Measurements from ENCODE around the gene C6. TPM values are rescaled to one million over a fixed set of nuclear protein-coding genes. Genes with fewer than 3 reads are reported as not detected.

The C6 gene
- total and polyA plus RNA-seq, 4 donors = 125 to 916 (median 269) TPM

DNA sequence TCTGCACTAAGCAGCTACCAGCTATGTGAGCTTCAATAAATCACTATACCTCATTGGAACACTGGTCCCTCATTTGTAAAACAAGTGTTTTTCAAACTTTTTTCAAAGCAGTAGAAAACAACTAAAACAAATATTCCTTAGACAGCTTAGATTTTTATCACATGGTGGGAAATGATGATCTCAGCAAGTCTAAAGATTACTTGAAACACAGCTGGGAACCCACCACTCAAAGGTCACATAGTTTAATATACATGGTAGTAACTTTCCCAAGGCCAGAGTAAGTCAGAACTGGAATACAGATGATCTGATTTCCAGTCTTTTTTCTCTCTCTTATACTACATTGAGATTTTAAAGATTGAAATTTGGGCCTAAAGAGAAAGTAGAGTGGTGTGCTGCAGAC lies 850 bp upstream of the C6 start:
- Histone ChIP-seq H3K27me3 (ENCODE audit: control insufficient read depth in 4 of 4, insufficient read depth in 4 of 4, low read length in 3 of 4) (no peaks in the 10 kb centered on the region), H3K9me3 (ENCODE audit: control insufficient read depth in 4 of 4, low read length in 3 of 4) (no peaks in the 10 kb centered on the region), H3K9ac (ENCODE audit: low read depth in 1 of 2, low read length in 2 of 2) (peak overlapping the region in 1 of 2 donors; percentile 66), H3K4me1 (ENCODE audit: control insufficient read depth in 4 of 4, insufficient read depth in 4 of 4, low read length in 3 of 4) (peaks cover 2 to 13% (median 6%) of the 10 kb centered on the region in 4 donors), H3K27ac (ENCODE audit: low read depth in 1 of 2, low read length in 2 of 2) (peak overlapping the region; percentile 70 to 79), H3K36me3 (ENCODE audit: control insufficient read depth in 4 of 4, insufficient read depth in 3 of 4, low read depth in 1 of 4, low read length in 3 of 4) (no peaks in the 10 kb centered on the region), H3K4me3 (ENCODE audit: low read depth in 1 of 3, low read length in 3 of 3) (no peak overlapping the region)
- DNase-seq (ENCODE audit: low spot score) = no peak
- TF ChIP-seq FOXA1 (IDR thresholded peaks at IDR 0.05) (no peak), EGR1 (IDR thresholded peaks at IDR 0.05; ENCODE audit: low read depth in 2 of 2) (no peak), RXRA (IDR thresholded peaks at IDR 0.05) (peak; percentile 38 to 53), SP1 (IDR thresholded peaks at IDR 0.05) (peak; percentile 27), HNF4A (conservative IDR thresholded peaks at IDR 0.05) (peak; percentile 52 to 58), JUND (IDR thresholded peaks at IDR 0.05) (peak in 1 of 2 donors; percentile 32)
- TF ChIP-seq, protein P1, sequence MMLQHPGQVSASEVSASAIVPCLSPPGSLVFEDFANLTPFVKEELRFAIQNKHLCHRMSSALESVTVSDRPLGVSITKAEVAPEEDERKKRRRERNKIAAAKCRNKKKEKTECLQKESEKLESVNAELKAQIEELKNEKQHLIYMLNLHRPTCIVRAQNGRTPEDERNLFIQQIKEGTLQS (IDR thresholded peaks at IDR 0.05) = no peak
- TF ChIP-seq, protein P2, sequence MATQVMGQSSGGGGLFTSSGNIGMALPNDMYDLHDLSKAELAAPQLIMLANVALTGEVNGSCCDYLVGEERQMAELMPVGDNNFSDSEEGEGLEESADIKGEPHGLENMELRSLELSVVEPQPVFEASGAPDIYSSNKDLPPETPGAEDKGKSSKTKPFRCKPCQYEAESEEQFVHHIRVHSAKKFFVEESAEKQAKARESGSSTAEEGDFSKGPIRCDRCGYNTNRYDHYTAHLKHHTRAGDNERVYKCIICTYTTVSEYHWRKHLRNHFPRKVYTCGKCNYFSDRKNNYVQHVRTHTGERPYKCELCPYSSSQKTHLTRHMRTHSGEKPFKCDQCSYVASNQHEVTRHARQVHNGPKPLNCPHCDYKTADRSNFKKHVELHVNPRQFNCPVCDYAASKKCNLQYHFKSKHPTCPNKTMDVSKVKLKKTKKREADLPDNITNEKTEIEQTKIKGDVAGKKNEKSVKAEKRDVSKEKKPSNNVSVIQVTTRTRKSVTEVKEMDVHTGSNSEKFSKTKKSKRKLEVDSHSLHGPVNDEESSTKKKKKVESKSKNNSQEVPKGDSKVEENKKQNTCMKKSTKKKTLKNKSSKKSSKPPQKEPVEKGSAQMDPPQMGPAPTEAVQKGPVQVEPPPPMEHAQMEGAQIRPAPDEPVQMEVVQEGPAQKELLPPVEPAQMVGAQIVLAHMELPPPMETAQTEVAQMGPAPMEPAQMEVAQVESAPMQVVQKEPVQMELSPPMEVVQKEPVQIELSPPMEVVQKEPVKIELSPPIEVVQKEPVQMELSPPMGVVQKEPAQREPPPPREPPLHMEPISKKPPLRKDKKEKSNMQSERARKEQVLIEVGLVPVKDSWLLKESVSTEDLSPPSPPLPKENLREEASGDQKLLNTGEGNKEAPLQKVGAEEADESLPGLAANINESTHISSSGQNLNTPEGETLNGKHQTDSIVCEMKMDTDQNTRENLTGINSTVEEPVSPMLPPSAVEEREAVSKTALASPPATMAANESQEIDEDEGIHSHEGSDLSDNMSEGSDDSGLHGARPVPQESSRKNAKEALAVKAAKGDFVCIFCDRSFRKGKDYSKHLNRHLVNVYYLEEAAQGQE (IDR thresholded peaks at IDR 0.05) = no peak
- TF ChIP-seq, protein P3, sequence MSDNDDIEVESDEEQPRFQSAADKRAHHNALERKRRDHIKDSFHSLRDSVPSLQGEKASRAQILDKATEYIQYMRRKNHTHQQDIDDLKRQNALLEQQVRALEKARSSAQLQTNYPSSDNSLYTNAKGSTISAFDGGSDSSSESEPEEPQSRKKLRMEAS (IDR thresholded peaks at IDR 0.05) = no peak

DNA sequence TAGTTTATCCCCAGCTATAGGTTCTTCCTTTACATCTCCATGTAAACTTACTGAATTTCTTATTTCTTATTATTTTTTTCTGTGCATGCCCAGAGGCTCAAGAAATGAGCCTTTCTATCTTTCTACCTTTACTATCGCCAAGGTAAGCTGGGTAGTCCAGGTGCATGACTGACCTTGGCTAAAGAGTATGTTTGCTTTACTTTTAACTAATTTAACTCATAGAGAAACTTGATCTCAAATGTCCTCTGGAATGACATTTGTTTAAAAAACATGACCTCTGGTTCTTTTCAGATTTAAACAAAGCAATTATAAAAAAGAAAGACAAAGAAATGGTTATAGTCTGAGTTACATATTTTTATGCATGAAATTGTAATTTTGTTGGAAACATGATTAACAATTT lies 397 bp downstream of the C6 start:
- DNase-seq (ENCODE audit: low spot score) = no peak
- H3K27me3 ChIP-seq (ENCODE audit: control insufficient read depth in 4 of 4, insufficient read depth in 4 of 4, low read length in 3 of 4) = no peaks in the 10 kb centered on the region
- 24% methylated on average over 1 of the region's 1 CpG for WGBS
- peak overlapping the region; percentile 70 to 79 for H3K27ac ChIP-seq (ENCODE audit: low read depth in 1 of 2, low read length in 2 of 2)
- H3K9ac ChIP-seq (ENCODE audit: low read depth in 1 of 2, low read length in 2 of 2) = peak overlapping the region; percentile 55 to 90
- TF ChIP-seq TAF1 (conservative IDR thresholded peaks at IDR 0.05) = no peak
- no peak for TF ChIP-seq FOXA2 (IDR thresholded peaks at IDR 0.05)
- TF ChIP-seq HNF4G (IDR thresholded peaks at IDR 0.05) = no peak
- TF ChIP-seq RAD21 (IDR thresholded peaks at IDR 0.05) = no peak
- TF ChIP-seq, protein P4, sequence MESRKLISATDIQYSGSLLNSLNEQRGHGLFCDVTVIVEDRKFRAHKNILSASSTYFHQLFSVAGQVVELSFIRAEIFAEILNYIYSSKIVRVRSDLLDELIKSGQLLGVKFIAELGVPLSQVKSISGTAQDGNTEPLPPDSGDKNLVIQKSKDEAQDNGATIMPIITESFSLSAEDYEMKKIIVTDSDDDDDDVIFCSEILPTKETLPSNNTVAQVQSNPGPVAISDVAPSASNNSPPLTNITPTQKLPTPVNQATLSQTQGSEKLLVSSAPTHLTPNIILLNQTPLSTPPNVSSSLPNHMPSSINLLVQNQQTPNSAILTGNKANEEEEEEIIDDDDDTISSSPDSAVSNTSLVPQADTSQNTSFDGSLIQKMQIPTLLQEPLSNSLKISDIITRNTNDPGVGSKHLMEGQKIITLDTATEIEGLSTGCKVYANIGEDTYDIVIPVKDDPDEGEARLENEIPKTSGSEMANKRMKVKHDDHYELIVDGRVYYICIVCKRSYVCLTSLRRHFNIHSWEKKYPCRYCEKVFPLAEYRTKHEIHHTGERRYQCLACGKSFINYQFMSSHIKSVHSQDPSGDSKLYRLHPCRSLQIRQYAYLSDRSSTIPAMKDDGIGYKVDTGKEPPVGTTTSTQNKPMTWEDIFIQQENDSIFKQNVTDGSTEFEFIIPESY (IDR thresholded peaks at IDR 0.05) = no peak
- TF ChIP-seq JUND (IDR thresholded peaks at IDR 0.05) = no peak
- TF ChIP-seq, protein P1 (IDR thresholded peaks at IDR 0.05) = no peak
- H3K9me3 ChIP-seq (ENCODE audit: control insufficient read depth in 4 of 4, low read length in 3 of 4) = no peaks in the 10 kb centered on the region
- no peaks in the 10 kb centered on the region for H3K36me3 ChIP-seq (ENCODE audit: control insufficient read depth in 4 of 4, insufficient read depth in 3 of 4, low read depth in 1 of 4, low read length in 3 of 4)
- H3K4me1 ChIP-seq (ENCODE audit: control insufficient read depth in 4 of 4, insufficient read depth in 4 of 4, low read length in 3 of 4) = peaks cover 2 to 13% (median 6%) of the 10 kb centered on the region in 4 donors
- H3K4me3 ChIP-seq (ENCODE audit: low read depth in 1 of 3, low read length in 3 of 3) = peak overlapping the region; percentile 73 to 92 (median 82)
